Upper lobe of left lung (tissue), 4 donors: ENCODE data around the gene SULT2B1.

Experiments
- EP300 ChIP-seq, 4 donors: sonication (generic); formaldehyde crosslinking; IDR thresholded peaks; one replicate each; pipeline ENCODE4 v1.5.1; 2017; ENCODE audit warnings: antibody characterized with exemption in 4 of 4, control low read depth in 2 of 4
- POLR2A ChIP-seq, 4 donors: fragments of 450-650 bp; IDR thresholded peaks; one replicate each; pipeline ENCODE4 v1.5.1; 2016 to 2017; ENCODE audit warnings: antibody characterized with exemption in 4 of 4, mild to moderate bottlenecking in 2 of 4
- POLR2AphosphoS5 ChIP-seq, 2 donors: sonication (generic); formaldehyde crosslinking; IDR thresholded peaks; one replicate each; pipeline ENCODE4 v1.5.1; 2017; ENCODE audit warnings: antibody characterized with exemption in 2 of 2
- TF ChIP-seq, protein P1 (sequence below), 6 experiments: fragments of 450-650 bp in 4 of 6; fragments of 200-600 bp in 2 of 6; sonication (generic) in 2 of 6; IDR thresholded peaks; one replicate each; pipeline ENCODE4 v1.5.1; 2016 to 2019; ENCODE audit warnings: antibody characterized with exemption in 6 of 6

DNA sequence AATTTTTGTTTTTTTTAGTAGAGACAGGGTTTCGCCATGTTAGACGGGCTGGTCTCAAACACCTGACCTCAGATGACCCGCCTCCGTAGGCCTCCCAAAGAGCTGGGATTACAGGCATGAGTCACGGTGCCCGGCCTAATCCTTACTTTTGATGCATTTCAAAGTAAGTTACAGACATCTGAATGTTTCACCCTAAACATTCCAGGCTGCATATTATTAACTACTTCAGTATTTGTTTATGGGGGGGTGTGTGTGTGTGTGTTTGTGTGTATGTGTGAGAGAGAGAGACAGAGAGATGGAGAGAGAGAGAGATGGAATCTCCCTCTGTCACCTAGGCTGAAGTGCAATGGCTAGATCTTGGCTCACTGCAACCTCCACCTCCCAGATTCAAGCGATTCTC lies 13.1 kb downstream of the SULT2B1 start:
- TF ChIP-seq, protein P1, sequence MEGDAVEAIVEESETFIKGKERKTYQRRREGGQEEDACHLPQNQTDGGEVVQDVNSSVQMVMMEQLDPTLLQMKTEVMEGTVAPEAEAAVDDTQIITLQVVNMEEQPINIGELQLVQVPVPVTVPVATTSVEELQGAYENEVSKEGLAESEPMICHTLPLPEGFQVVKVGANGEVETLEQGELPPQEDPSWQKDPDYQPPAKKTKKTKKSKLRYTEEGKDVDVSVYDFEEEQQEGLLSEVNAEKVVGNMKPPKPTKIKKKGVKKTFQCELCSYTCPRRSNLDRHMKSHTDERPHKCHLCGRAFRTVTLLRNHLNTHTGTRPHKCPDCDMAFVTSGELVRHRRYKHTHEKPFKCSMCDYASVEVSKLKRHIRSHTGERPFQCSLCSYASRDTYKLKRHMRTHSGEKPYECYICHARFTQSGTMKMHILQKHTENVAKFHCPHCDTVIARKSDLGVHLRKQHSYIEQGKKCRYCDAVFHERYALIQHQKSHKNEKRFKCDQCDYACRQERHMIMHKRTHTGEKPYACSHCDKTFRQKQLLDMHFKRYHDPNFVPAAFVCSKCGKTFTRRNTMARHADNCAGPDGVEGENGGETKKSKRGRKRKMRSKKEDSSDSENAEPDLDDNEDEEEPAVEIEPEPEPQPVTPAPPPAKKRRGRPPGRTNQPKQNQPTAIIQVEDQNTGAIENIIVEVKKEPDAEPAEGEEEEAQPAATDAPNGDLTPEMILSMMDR (IDR thresholded peaks at IDR 0.05) = no peak
- TF ChIP-seq POLR2AphosphoS5 (IDR thresholded peaks at IDR 0.05) (no peak), POLR2A (IDR thresholded peaks at IDR 0.05) (no peak), EP300 (IDR thresholded peaks at IDR 0.05) (no peak)
